IPS-NIHi7 (cell line): Measurements from ENCODE around the gene MED12L.

ENCODE experiments used
- DNase-seq: peaks from one replicate; pipeline ENCODE4 v3.0.0; 2012; ENCODE audit warnings: mixed read lengths; ENCODE audit errors: extremely low spot score

MED12L gene

GRCh38 chr3:151091685-151092345, 6.4 kb downstream of the MED12L start:
- no peak for DNase-seq

DNA sequence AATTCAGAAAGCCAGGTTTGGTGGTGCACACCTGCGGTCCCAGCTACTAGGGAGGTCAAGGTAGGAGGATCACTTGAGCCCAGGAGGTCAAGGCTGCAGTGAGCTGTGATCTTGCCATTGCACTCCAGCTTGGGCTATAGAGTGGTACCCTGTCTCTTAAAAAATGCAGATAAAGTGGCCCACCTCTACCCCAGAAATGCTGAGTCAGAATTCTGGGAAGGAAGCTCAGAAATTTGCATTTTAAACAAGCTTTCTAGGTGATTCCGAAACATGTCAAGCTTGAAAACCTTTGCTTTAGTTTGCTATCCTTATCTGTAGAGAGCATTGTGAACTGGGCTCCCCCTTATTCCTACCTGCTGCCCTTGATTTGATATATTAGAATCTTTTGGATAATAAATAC, 7.7 kb downstream of the MED12L start:
- no peak for DNase-seq

- no peak for DNase-seq
These were observed 8.4 kb downstream of the MED12L start for GRCh38 chr3:151093905-151094304.

GRCh38 chr3:151096716-151097115, 11.3 kb downstream of the MED12L start:
- DNase-seq: no peak

- DNase-seq: no peak
These were observed 14.6 kb downstream of the MED12L start for GRCh38 chr3:151100076-151100475.

- DNase-seq: no peak
These were observed 16.0 kb downstream of the MED12L start for GRCh38 chr3:151101270-151101969.

DNA sequence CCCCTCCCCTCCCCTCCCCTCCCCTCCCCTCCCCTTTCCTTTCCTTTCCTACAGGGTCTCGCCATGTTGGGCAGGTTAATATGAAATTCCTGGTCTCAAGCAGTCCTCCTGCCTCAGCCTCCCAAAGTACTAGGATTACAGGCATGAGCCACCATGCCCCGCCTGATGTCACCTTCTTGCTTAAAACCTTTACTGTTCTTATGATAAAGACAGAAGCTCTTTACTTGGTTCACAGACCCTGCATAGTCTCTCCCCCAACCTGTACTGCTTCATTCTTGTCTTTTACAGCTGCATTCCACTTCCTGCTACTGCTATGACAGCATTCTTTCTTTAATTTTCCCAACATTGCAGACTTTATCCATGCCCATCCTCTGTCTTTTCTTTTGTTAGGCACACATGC, 20.8 kb downstream of the MED12L start:
- no peak for DNase-seq

GRCh38 chr3:151107177-151107576, 21.7 kb downstream of the MED12L start:
- no peak for DNase-seq

DNA sequence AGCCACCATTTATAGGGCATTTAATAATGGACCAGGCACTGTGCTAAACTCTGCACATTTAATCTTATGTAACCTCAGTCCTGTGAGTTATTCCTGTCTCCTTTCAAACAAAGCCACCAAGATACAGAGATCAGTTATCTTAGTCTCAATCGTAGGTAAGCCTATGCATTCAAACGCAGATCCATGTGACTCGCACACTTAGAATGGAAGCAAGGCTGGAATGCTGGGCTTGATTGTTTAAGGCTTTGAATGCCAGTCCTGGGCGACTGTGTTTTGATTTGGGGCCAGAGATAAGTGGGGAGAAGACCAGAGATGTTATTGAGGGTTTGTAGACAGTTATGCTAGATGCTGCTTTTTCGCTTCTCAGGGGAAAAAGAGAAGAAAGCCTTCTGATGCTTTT, 22.2 kb downstream of the MED12L start:
- peak; percentile 37 for DNase-seq

GRCh38 chr3:151109286-151109800, 23.9 kb downstream of the MED12L start:
- DNase-seq: no peak

- no peak for DNase-seq
These were observed 27.3 kb downstream of the MED12L start for GRCh38 chr3:151112731-151113130.

DNA sequence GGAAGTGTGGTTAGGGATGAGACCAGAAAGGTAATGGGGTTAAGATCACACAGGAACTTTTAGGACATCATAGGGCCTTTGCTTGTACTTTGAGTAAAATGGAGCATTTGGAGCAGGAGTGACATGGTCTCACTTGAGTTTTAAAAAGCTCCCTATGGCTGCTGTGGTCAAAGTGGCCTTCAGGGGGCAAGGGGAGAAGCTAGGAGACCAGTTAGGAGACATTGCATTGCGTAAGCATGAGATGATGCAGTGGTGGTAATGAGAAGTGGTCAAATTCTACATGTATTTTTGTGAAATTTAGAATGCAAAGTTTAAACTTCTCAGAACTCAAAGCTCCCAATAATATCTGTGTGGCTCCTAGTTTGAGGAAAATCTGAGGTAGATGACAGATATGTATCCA, 27.9 kb downstream of the MED12L start:
- no peak for DNase-seq

- no peak for DNase-seq
These were observed 31.6 kb downstream of the MED12L start for GRCh38 chr3:151117047-151117446.

DNA sequence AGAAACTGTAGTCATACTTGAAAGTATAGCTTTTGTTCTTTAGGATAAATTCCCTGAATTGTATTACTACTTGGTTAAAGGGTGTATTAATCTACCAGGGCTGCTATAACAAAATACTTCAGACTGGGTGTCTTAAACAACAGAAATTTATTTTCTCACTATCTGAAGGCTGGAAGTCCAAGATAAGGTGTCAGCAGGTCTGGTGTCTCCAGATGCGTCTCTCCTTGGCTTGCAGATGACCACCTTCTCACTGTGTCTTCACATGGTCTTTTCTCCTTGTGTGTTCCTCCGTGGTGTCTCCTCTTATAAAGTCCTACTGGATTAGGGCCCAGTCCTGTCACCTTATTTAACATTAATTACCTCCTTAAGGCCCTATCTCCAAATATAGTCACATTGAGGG, 33.7 kb downstream of the MED12L start:
- DNase-seq: no peak

GRCh38 chr3:151120409-151120808, 34.9 kb downstream of the MED12L start:
- DNase-seq: no peak

- no peak for DNase-seq
These were observed 35.6 kb downstream of the MED12L start for GRCh38 chr3:151121016-151121415.

GRCh38 chr3:151123827-151124226, 38.4 kb downstream of the MED12L start:
- no peak for DNase-seq

DNA sequence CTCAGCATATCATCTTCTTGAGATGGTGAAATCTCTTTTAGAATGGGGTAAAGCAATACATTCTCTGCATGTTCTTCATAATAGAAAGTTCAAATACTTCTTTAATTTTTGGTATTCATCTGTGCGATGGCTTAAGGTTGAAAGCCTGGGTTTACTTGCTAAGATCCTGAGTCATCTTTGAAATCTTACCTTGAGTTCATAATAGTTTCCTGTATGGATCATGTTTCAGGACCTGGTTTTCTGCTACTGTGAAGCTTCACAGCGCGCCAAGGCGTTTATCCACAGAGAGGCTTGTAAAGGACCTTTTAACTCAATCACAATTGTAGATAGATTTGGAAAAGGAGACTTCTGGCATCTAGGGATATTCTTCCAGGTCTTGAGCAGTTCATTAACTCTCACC, 39.0 kb downstream of the MED12L start:
- DNase-seq: no peak

GRCh38 chr3:151130428-151130827, 45.0 kb downstream of the MED12L start:
- DNase-seq: no peak

DNA sequence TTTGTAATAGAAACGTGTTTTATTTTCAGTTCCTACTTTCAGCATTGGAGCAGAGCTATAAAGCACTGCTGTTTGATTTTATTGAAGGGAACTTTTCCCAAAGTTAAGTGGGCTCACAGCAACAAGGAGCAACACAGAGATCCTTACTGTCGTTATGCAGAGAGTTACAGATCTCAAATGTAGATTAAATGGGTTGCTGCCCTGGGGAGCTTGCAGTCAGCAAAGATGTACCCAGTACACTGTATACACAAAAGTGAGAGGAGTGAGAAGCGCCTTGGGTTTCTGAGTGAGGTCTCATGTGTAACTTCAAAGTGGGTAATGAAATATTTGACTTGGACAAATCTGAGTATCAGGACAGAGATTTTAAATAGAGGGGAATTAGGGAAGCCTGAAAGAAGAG, 47.7 kb downstream of the MED12L start:
- DNase-seq: no peak

GRCh38 chr3:151133917-151134450, 48.5 kb downstream of the MED12L start:
- no peak for DNase-seq

DNA sequence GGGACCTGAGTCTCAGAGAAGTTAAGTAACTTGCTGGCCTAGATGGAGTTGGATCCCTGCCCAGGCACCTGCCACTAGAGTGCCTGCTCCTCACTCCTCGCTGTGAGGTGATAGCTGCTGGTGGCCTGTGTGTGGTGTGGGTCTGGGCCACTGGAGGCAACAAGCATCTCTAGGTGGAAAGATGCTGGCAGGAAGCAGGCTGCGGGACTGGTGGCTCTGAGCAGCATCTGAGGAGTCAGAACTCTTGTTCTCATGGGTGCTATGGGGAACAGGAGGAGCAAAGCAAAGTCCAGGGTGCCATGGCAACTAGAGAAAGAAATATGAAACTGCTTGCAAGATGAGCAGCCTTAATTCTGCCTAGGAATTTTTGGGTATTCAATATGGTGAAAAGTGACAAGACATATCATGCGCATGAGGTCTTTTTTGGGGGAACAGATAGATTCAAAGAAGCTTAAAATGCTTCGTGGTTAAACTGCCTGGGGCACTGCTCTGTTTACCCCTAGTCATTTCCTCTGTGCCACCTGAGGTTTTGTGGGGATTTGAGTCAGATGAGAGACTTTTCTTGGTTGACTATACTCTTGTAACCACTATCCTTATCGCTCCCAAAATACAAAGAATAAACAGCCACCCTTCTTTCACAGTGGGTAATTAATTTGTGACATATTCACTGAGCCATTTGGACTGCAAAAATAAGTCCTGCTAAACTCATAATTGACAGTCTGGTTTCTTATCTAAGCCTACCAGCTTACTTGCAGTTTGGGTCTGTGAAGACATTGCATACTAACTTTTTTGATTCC, 50.3 kb downstream of the MED12L start:
- DNase-seq: no peak
